ENCODE data around the gene COMMD6.

DNA sequence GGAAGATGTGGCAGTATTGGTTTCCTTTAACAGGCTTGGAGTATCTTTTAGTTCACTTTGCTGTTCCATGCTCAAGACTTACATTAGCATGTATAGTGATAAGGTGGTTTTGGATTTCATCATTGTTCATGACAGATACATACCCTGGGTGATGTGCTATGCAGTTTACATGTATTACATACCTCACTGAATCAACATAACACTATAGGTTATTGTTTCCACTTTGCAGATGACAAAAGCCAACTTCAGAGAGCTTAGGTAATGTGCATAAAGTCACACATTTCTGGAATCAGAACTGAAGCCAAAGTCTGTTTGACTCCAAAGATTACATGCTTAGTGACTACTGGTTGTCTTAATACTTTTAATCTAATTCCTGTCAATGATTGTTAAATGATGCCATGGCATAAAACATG lies 7.1 kb downstream of the COMMD6 start:
- TF ChIP-seq, protein P1, sequence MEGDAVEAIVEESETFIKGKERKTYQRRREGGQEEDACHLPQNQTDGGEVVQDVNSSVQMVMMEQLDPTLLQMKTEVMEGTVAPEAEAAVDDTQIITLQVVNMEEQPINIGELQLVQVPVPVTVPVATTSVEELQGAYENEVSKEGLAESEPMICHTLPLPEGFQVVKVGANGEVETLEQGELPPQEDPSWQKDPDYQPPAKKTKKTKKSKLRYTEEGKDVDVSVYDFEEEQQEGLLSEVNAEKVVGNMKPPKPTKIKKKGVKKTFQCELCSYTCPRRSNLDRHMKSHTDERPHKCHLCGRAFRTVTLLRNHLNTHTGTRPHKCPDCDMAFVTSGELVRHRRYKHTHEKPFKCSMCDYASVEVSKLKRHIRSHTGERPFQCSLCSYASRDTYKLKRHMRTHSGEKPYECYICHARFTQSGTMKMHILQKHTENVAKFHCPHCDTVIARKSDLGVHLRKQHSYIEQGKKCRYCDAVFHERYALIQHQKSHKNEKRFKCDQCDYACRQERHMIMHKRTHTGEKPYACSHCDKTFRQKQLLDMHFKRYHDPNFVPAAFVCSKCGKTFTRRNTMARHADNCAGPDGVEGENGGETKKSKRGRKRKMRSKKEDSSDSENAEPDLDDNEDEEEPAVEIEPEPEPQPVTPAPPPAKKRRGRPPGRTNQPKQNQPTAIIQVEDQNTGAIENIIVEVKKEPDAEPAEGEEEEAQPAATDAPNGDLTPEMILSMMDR (IDR thresholded peaks at IDR 0.05), result no peak
- TF ChIP-seq EP300 (IDR thresholded peaks at IDR 0.05), result no peak
- TF ChIP-seq POLR2A (IDR thresholded peaks at IDR 0.05), result no peak

Measured in stomach (tissue), 4 donors.